ENCODE data around the gene SLC37A2.

Gene SLC37A2

DNA sequence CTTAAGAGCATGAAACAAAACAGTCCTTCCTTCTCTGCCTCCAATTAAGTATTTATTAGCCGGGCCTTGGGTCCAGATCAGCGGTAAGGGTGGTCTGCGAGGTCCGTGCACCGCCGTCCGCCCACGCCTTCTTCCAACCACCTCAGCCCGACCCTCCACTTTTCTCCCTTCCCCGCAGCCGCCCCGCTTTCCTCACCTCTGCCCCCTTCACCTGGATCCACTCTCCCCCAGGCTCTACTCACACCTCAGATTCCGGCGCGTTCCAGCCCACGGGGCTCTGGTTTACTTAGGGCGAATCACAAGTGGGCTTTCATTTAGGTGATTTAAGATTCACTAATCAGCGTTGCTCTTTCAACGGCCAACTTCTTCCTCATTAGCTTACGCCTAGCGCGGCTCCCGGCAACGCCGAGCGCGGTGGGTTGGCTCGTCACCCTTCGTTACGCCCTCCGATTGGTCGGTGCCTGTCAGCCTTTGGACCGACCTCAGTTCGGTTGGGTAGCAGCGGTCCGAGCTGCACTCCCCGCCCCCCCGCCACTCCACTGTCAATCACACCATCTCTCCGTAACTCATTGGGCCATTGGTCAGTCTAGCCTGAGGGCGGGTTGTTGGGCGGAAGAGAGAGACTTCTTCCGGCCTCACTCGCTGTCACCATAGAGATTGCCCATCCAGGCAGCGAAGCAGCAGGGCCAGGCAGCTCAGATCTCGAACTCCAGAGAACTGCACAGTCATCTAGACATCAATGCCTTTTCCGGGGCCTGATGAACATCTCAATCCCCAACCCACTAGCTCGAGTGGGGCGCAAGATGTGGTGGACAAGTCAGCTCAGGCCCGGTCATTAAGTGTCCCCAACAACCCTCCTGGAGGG, 48.5 kb downstream of the SLC37A2 start, which contains the start of gene TMEM218:
Gene TMEM218 (minus strand): TSS at position 284 of the 865 bp plus-strand sequence. CDS start 9,385 bp downstream, outside the sequence.
- peak; percentile 96 for DNase-seq (ENCODE audit: low read depth)

DNA sequence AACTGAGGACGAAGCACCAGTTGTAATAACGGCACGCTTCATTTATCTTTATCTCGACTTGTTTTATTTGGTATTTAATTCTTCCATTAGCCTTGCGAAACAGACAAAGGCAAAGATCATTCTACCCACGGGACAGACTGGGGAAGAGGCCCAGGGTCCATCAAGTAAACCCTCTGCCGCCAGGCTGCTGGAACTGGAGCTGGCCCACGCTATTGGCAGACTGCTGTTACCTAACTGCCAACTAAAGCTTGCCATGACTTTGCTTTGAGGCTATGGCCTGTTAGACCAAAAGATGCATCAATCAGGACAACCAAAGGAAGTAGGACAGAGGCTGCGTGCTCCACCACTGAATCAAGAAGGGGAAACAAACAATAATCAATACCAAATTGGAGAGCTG, 49.1 kb downstream of the SLC37A2 start:
- no peak for DNase-seq (ENCODE audit: low read depth)

DNA sequence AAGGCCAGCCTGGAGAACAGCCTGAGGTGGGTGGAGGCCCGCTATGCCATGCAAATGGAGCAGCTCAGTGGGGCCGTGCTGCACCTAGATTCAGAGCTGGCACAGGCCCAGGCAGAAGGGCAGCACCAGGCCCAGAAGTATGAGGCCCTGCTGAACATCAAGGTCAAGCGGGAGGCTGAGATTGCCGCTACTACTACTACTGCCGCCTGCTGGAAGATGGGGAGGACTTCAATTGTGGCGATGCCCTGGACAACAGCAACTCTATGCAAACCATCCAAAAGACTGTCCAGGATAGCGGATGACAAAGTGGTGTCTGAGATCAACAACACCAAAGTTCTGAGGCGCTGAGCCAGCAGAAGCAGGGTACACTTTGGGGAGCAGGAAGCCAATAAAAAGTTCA, 51.4 kb downstream of the SLC37A2 start:
- DNase-seq (ENCODE audit: low read depth) = no peak

DNA sequence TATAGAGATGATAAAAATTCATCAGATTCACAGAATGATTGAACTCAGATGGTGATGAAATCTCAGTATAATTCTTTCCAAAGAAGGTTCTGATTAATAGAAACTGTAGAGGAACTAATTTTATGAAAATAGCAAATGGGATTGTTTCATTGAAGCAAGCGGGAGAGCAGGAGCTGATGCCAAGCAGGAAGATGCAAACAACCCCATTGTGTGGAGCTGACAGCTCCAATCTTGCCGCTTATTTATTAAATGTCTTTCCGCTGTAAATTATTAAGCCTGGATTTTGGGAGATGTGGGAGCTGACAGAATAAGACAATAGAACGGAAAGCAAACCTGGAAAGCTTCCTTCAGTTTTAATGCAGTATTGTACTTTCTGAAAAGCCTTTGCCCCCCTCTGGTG, 54.3 kb downstream of the SLC37A2 start:
- no peak for DNase-seq (ENCODE audit: low read depth)

DNA sequence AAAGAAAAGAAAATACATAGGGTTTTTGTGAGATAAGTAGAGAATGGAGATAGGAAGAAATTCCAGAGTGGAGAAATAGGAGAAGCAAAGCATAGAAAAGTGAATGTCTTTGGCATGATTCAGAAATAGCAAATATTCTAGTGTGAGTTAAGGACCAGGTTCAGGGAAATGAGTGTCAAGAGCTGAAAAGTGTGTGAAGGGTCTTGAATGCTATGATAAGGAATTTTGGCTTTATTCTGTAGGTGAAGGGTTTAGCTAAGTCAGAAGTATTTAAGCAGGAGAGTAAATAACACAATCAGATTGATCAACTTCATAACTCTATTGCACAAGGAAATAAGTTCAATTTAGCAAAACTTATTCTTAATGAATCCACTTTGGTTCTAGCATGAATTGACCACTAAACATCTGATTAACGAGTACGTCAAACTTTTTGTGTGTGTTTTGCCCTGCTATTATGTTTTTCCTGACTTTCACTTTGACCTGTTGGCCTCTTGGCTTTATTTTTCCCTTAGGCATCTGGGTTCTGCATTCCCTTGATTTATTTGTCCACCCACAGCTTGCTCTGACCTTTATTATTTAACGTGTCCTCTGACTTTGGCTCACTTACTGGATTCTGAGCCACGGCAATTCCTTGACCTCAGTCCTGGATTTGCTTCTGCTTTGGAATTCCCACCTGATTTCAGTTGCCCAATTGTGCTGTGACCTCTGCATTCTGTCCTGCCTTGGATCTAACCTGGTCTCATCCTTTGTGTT, 60.3 kb downstream of the SLC37A2 start:
- no peak for DNase-seq (ENCODE audit: low read depth)

DNA sequence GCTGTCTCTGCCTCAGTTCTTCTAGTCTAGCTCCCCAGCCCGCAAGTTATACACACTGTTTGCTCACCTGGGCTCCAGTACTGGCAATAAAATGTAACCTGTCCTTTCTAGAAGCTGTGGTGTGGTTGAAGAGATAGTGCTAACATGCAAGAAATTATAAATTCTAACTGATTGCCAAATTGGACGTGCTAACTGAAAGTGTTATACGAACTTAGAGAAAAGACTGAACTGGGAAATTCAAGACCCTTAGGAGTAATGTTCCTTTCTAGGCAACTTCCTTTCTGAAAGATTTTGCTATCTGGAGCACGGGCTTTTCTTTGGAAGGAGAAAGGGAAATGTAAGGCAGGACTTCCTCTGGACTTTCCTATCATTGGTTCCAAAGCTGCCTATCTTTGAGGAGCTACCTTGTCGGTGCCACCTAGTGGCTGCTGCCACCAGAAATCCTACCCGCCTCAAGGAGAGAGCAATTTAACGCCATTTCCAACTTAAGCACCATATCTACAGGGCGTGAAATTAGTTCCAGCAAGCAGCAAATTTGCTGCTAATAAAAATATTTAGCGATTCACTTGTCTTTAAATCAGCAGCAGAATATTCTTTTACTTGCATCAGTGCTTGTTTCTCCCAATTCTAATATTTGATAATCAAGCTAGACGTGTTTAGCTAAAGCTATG, 61.0 kb downstream of the SLC37A2 start:
- peak; percentile 4 for DNase-seq (ENCODE audit: low read depth)

DNA sequence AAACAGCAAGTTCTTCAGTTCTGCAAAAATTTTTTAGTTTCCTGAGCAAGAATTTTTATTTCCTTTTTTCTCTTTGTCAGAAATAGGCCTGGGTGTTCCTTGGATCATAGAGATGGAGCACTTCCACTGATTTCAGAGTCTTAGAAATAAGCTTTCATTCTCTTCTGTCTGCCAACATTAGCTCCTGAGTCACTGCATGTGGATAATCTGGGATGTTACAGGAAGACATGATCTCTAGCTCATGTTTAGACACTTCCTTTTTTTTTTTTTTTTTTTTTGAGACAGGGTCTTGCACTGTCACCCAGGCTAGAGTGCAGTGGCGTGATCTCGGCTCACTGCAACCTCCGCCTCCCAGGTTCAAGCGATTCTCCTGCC, 61.5 kb downstream of the SLC37A2 start:
- no peak for DNase-seq (ENCODE audit: low read depth)

DNA sequence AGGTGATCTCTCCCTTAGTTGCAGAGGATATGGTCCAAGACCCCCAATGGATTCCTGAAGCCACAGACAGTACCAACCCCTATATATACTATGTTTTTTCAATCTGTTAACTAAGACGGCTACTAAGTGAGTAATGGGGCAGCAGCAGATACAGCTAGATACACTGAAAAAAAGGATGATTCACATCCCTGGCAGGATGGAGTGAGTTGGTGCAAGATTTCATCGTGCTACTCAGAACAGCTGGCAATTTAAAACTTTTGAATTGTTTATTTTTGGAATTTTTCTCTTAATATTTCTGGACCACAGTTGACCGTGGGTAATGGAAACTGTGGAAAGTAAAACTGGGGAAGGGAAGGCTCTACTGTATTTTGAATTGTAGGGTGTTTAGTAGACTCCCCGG, 65.3 kb downstream of the SLC37A2 start:
- DNase-seq (ENCODE audit: low read depth) = peak; percentile 38

DNA sequence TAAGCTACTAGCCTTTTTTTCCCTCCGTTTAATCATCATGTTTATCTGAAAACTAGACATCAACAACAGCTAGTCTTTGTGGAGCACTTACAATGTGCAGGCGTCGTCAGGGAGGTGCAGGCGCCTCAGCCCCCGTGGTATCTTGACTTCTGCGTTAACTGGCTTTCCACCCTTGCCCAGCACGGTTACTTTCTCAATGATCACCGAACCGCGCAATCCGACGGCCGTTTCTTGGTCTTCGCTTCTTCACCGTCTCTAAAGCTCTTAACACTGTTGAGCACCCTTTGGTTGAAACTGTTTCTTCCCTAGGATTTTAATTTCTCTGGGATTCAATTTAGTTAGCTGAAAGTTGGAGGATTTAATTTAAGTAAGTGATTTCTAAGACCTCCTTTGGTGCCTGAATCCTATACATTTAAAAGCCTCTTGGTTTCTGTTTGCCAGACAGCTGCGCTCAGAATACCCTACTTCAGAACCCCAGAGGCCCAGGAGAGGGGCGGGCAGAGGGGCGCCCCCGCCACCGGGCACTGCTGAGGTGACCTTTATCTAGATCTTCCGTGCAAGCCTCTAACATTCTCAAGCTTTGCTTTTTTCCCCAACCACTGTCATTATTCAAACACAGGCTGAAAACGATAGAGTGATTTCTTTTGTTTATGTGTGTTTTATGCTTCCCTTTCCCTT, 66.3 kb downstream of the SLC37A2 start:
- DNase-seq (ENCODE audit: low read depth) = no peak

DNA sequence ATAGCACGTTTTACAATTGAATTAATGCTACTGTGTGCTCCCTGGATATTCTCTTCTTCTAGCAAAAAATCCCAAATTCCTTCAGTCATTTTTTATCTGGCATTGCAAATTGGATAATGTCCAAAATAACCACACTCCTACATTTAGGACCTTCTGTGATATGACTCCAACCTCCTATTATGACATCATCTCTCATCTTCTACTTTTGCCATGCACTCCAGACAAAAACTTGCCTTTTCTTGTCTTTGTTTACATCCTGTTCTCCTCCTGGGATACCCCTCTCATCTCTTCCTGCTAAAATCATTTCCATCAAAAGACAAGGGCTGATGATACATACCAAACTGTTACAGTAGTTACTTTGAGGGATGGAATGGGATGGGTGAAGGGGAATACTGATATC, 69.0 kb downstream of the SLC37A2 start:
- no peak for DNase-seq (ENCODE audit: low read depth)

DNA sequence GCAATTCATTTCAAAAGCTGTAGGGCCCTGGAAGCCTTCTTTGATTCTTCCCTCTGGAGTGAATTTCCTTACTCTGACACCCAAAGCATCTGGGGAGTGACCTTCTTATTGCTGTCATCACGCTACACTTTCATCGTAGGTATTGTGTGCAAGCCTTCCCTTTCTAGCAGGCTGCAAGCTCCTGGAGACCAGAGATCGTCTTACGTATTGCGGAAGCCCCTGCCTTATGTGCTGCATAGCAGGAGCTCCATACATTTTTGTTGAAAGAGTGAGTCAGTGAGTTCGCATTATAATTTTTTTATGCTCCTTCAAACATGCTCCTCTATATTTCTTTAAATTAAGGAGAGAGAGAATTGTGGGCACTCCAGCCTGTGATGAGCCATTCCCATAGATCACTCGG, 69.5 kb downstream of the SLC37A2 start:
- no peak for DNase-seq (ENCODE audit: low read depth)

DNA sequence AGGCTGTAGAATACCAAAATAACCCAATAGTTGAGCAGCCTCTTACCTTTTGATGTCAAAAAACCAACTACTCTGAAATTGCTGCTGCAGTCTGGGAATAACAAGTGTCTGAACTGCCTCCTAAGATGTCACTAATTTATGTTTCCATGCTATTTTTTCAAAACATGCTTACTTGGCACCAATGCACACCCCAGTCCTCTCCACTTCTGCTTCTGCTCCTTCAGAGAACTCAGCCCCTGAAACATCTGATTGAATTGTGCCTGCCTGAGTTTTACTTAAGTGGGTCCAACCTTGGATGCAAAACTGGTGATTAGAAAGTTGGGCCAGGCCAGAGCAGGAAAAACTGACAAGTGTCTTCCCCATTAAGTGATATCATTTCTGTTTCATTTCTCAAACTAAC, 72.9 kb downstream of the SLC37A2 start:
- no peak for DNase-seq (ENCODE audit: low read depth)

DNA sequence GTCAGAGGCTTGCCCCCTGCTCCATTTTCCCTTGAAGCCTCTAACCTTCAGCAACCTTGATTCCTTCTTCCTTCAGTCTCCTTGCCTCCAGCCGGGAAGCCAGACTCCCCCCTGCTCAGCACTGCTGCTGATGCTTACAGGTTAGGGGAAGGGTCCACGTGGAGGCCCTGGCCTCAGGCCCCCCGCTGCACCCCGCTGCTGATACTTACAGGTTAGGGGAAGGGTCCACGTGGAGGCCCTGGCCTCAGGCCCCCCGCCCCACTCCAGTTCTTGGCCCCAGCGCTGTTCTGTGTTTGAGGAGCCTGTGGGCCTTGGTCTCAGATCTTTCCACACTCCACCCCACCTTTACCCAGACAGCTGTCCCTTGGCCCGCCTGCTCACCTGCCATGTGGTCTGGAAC, 75.9 kb downstream of the SLC37A2 start:
- no peak for DNase-seq (ENCODE audit: low read depth)

DNA sequence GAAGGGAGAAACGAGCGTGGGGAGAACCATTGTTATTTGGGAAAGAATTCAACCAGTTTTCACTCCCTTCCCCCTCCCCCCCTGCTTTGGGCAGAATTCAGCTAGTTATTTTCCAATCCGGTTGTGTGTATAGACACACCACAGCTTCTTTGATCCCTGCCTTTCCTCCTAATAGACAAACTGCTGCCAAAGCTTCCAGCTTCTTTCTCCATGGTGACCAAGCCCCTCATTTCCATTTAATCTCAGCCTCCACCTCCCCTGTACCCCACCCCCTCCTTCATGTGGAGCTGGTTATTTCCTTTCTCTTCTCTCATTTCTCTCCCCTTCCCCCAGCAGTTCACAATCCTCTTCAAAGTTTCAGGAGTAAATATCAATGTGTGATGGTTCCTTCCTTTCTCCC, 76.7 kb downstream of the SLC37A2 start:
- no peak for DNase-seq (ENCODE audit: low read depth)

Measured in non-pigmented ciliary epithelial cell (primary cell).